Putamen (tissue), 1 donor: ENCODE results near the gene LDLRAD3.

Experiments
- DNase-seq: peaks from one replicate; pipeline ENCODE4 v3.0.0-alpha.2; 2016; ENCODE audit warnings: low spot score

Gene LDLRAD3

GRCh38 chr11:36240173-36240572 lies 296.3 kb downstream of the LDLRAD3 start:
- DNase-seq, result no peak

GRCh38 chr11:36240801-36241200 lies 296.9 kb downstream of the LDLRAD3 start:
- DNase-seq, result no peak

DNA sequence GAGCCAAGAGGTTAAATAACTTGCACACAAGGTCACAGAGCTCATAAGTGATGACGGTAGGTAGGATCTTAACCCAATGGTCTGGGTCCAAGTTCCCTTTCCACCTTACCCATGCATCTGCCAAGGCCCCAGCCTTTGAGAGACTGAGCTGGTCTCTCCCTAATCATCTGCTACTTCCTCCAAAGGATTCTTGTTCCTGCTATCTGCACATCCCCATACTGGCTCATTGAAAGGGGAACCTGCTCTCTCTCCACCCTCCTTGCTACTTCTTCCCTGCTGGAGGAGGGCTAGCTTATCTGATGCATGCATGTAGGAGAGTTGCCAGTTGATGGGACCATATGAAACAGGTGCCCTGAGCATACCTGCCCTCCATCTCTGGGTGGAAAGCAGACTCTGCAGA lies 297.6 kb downstream of the LDLRAD3 start:
- DNase-seq, result no peak

GRCh38 chr11:36243641-36244040 lies 299.8 kb downstream of the LDLRAD3 start:
- DNase-seq, result no peak

GRCh38 chr11:36247493-36247892 lies 303.6 kb downstream of the LDLRAD3 start:
- no peak for DNase-seq

GRCh38 chr11:36248436-36248835 lies 304.6 kb downstream of the LDLRAD3 start:
- DNase-seq, result no peak

- DNase-seq, result no peak
Observed at GRCh38 chr11:36249246-36249645, 305.4 kb downstream of the LDLRAD3 start.

GRCh38 chr11:36251823-36252222 lies 308.0 kb downstream of the LDLRAD3 start:
- peak; percentile 13 for DNase-seq

DNA sequence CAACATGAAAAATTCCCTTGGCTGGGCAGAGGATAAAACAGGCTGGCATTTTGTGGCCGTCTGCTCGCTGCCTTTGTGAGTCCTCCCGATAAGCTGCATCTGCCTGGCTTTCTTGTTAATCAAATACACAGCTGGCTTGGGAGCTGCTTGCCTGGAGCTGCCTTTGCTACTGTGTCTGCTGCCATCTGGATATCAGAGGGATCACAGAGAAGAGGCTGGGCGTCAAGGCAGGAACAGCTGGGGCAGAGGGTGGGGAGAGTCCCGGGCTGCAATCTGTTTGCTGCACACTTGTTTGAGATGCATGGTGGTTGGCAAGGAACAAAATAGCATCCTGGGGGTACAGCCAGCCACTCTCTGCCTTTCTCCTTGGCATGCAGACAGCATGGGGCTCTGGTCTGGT lies 309.4 kb downstream of the LDLRAD3 start:
- DNase-seq, result peak; percentile 40

DNA sequence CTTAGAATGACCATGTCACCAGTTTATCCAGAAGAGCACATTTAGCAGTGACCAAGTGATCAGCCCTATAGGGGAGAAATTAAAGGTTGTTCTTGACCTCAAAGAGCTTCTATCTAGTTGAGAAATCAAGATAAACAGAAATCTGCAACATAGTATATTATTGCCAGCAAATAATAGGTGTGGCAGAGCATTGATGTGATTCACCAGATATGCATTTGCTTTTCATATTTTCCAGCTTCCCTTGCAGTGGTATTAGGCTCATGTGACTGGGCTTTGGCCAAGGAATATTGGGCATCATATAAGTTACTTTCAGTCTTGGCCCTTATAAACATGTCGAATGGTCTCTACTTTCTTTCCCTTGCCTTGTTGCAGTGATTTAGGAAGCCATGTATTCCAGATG lies 310.9 kb downstream of the LDLRAD3 start:
- no peak for DNase-seq

DNA sequence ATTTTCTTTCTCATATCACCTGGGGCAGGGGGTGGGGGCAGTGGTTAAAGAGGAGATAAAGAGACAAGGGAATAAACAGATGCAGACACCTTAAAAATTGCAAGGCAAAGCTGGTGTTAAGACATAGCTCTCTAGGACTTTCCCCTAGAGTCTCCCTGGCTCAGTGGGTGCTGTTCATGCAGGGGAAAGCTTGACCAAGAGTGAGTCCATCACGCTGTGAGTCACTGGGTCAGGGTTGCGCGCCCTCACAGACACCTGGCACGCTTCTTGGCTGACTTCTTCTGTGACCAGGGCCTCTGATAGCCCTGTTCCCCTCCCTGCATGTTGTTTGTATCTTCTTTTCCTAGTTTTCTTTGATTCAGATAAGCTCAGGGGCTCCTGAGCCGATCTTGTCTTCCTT lies 313.5 kb downstream of the LDLRAD3 start:
- DNase-seq, result no peak

- peak; percentile 58 for DNase-seq
Observed at GRCh38 chr11:36258730-36259360, 315.0 kb downstream of the LDLRAD3 start.

DNA sequence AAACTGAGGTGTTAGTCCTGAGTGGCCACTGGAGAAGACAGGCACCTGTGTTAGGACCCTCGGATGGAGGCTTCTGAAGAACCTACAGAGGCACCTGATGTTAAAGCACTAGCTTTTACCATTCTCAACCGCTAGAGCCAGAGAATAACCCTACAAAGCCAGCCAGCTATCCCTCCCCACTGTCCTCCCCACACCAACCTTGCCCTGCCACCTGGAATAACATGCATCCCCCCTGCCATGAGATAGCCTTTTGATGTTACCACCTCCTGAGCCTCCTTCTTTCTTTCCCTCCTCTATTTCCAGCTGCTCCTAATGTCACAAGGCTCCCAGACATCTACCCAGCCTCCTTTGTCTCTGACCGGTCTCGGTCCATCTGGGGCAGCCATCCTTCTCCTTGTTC lies 317.2 kb downstream of the LDLRAD3 start:
- no peak for DNase-seq

DNA sequence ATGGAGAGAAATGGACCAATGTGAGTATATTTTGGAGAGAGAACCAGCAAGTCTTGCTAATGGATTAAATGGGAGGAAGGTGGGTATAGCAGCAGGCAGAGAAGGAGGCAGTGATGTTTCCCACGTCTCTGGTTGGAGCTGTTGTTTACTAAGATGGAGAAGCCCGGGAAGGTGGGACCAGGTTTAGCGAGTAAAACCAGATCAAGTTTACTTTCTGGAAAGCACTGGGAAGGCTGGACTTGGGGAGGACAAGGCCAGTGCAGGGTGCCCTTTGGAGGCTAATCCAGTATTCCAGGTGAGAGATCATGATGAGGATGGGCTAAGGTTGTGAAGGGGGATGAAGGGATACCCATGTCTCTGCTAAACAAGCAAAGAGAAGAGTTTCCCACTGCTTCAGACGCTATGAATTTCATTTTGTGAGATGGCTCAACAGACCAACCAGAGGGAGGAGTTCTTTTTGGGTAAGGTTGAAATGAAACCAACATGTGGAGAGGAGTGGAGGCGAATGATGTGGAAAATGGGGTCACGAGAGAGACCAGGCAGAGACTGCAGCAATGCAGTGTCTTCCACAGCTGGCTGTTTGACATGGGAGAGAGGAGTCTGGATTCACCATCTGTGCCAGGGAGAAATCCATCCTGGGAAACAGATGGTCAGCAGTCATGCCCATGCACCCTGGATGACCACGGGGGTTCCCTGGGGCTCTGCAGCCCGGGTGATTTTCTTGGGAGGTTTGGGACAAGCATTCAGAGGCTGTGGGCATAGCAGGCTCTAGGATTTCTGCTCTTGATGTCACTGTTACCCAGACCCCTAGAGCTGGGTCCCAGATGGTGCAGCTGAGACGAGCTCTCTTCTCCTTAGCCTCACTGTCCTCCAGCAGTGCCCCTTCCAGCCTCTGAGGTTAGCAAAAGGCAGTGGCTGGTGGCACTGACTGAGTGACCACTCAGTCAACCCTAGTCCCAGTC lies 320.4 kb downstream of the LDLRAD3 start:
- no peak for DNase-seq

DNA sequence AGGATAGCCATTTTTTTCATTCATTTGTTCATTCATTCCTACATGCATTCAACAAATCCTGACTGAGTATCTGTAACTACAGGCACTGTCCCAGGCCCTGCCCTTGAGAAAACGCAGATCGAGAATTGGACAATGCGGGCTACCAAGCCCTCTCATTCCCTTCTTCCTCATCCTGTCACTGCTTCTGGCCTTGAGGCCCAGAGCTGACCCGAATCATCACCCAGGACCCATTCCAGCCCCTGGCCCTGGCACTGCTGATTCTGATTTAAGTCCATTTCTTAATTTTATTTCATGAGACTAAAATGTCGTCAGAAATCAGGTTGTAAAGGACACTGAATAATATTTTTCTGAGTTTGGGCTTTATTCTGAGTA lies 321.1 kb downstream of the LDLRAD3 start:
- DNase-seq, result no peak

- no peak for DNase-seq
Observed at GRCh38 chr11:36265793-36266628, 322.1 kb downstream of the LDLRAD3 start.

- no peak for DNase-seq
Observed at GRCh38 chr11:36266767-36267166, 322.9 kb downstream of the LDLRAD3 start.

- no peak for DNase-seq
Observed at GRCh38 chr11:36268337-36268985, 324.6 kb downstream of the LDLRAD3 start.

DNA sequence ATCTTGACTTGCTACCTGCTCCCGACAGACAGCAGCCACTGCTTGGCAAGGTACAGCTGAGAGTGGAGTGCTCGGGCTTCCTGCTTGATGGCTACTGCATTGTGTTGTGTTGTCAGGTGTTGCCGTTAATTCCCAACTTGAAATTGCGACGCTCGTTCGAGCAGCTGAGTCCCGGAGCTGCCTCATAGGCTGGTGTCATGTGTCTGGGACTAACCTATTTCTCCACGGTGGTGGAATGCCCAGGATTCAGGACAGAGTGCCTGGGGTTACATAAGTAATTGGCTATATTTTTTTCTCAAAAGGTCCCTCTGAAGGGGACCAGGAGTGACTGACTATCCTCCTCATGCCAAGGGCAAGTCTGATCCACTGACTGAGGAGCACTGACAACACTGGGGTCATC lies 326.8 kb downstream of the LDLRAD3 start:
- DNase-seq, result no peak

DNA sequence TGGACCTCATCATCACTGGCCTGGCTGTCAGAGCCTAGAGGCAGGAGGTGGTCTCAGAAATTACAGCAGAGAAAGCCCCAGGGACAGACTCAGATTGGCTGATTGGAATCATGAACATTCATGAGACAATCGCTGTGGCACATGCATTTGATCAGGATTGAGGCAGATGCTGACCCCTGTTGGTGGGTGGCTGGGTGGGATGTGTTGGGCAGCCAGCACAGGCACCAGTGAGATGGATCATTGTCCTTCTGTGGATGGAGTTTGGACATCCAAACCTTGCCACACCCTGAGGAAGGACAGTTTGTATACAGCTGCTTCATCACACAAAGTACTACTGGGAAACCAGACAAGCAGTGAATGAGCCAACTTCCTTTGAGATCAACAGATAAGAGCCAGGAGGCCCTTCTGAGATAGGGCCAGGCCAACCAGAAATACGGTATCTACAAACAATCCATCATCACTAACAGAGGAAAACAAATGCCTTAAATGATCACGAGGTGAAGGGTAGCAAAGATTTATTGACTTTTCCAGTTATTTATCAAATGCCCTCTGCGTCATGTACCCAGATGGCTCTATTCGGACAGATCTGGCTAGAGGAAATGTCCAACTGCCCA lies 328.0 kb downstream of the LDLRAD3 start:
- DNase-seq, result no peak

GRCh38 chr11:36273110-36273509 lies 329.2 kb downstream of the LDLRAD3 start:
- no peak for DNase-seq

DNA sequence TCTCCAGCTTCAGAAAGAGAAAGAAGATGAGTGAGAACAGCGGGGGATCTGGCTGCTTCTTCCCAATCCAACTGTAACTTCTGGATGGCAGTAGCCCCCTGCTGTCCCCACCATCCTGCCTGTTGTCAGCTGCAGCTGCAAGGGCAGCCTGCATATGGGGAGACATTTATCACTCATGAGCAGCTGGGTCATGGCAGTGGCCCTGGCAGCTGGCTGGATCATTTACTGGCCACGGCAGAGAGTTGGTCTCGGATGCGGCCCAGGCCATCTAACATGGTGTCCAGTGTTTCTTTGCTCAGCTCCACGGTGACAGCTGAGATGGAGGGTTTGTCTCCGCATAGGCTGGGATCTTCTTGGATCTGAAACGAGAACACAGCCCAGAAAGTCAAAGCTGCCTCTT lies 330.6 kb downstream of the LDLRAD3 start:
- DNase-seq, result no peak
